Measurements from ENCODE around the gene ESYT2. TPM values are rescaled to one million over a fixed set of nuclear protein-coding genes. Genes with fewer than 3 reads are reported as not detected.

The ESYT2 gene
- total RNA-seq, 1 experiment from 2014 or later, result 39.0 TPM

DNA sequence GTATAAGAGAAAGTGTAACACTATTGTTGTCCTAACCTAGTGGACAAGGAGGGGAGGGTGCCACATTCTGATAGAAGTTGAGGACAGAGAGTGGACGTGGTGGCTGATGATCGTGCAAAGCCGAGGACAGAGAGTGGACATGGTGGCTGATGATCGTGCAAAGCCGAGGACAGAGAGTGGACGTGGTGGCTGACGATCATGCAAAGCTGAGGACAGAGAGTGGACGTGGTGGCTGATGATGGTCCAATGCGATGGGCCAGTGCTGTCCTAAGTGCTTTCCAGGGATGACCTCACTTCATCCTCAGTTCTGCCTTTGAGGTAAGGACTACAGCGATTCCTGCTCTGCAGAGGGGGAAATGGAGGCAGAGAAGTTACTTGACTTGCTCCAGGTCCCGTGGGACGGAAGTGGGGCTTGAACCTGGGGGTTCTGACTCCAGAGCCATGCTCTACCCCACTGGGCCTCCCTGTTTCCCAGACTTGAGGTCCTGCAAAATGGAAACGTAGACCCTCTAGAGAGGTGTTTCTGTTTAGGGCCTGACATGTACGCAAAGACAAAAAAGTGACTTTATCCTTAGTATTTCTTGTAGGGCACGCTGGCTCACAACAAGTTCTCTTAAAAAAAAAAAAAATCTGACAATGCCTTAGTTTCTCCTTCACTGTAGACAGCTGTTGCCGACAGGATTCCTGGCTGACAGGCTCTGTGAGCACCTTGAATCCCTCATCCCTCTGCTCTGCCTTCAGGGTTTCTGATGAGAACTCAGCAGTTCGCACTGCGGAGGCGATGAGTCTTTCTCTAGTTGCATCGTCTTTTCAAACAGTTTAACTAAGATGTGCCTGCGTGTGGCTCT lies 104.4 kb downstream of the ESYT2 start:
- Histone ChIP-seq H3K9me3 (ENCODE audit: control insufficient read depth, low read depth, low read length) (no peaks in the 10 kb centered on the region), H3K4ac (ENCODE audit: low read depth, low read length) (no peak overlapping the region), H2AK5ac (ENCODE audit: insufficient read length, low read length) (no peak overlapping the region), H2BK20ac (ENCODE audit: low read depth, low read length, poor library complexity, severe bottlenecking) (no peak overlapping the region), H2AFZ (ENCODE audit: low read length) (no peak overlapping the region), H3K14ac (ENCODE audit: insufficient read depth, low read length) (no peak overlapping the region), H3K56ac (ENCODE audit: insufficient read length, low read depth, low read length) (no peak overlapping the region), H4K91ac (ENCODE audit: insufficient read length, low read depth, low read length) (no peak overlapping the region), H3K4me2 (ENCODE audit: insufficient read depth, insufficient read length, low read length) (no peak overlapping the region), H2BK12ac (ENCODE audit: insufficient read length, low read depth, low read length) (no peak overlapping the region), H4K5ac (ENCODE audit: insufficient read length, low read depth, low read length) (no peak overlapping the region), H2BK15ac (ENCODE audit: low read depth, low read length) (no peak overlapping the region), H3K79me2 (ENCODE audit: insufficient read depth, low read length) (no peaks in the 10 kb centered on the region), H3K4me1 (ENCODE audit: insufficient read depth, low read length) (no peaks in the 10 kb centered on the region; the same call in 1 of the 2 replicates), H4K20me1 (ENCODE audit: control insufficient read depth, insufficient read depth, insufficient read length) (no peaks in the 10 kb centered on the region), H3T11ph (ENCODE audit: low read length) (no peak overlapping the region), H2BK120ac (ENCODE audit: low read depth, low read length, poor library complexity, severe bottlenecking) (no peak overlapping the region), H3K27ac (ENCODE audit: insufficient read length, low read depth, low read length) (no peak overlapping the region), H4K8ac (replicated peaks; ENCODE audit: insufficient read length, low read depth, low read length) (no peak overlapping the region), H3K23ac (ENCODE audit: insufficient read length, low read depth, low read length) (no peak overlapping the region), H3K27me3 (ENCODE audit: insufficient read depth, low read length) (no peaks in the 10 kb centered on the region), H3K79me1 (ENCODE audit: insufficient read depth, low read depth, low read length, poor library complexity, severe bottlenecking) (no peaks in the 10 kb centered on the region), H2BK5ac (ENCODE audit: insufficient read length, low read length) (no peak overlapping the region), H3K18ac (ENCODE audit: insufficient read length, low read depth, low read length) (no peak overlapping the region), H3K23me2 (ENCODE audit: insufficient read length, low read depth, low read length, poor library complexity, severe bottlenecking) (no peaks in the 10 kb centered on the region), H3K9ac (ENCODE audit: extremely low read depth, insufficient read length, low read length) (no peak overlapping the region)
- Mint-ChIP-seq H3K27ac (no peak overlapping the region; a peak in 1 of 7 replicates), H3K27me3 (ENCODE audit: low read depth) (no peaks in the 10 kb centered on the region; the same call in 1 of the 2 replicates), H3K9me3 (no peaks in the 10 kb centered on the region), H3K4me3 (no peak overlapping the region), H3K4me1 (peaks cover 5 to 13% of the 10 kb centered on the region in 2 experiments), H3K36me3 (ENCODE audit: insufficient read depth in 1 of 3, low read depth in 3 of 3) (peaks cover 2 to 3% (median 2%) of the 10 kb centered on the region in 3 experiments; a peak in 4 of 7 replicates)
- TF ChIP-seq, protein P1, sequence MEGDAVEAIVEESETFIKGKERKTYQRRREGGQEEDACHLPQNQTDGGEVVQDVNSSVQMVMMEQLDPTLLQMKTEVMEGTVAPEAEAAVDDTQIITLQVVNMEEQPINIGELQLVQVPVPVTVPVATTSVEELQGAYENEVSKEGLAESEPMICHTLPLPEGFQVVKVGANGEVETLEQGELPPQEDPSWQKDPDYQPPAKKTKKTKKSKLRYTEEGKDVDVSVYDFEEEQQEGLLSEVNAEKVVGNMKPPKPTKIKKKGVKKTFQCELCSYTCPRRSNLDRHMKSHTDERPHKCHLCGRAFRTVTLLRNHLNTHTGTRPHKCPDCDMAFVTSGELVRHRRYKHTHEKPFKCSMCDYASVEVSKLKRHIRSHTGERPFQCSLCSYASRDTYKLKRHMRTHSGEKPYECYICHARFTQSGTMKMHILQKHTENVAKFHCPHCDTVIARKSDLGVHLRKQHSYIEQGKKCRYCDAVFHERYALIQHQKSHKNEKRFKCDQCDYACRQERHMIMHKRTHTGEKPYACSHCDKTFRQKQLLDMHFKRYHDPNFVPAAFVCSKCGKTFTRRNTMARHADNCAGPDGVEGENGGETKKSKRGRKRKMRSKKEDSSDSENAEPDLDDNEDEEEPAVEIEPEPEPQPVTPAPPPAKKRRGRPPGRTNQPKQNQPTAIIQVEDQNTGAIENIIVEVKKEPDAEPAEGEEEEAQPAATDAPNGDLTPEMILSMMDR (conservative IDR thresholded peaks at IDR 0.05), result no peak
- no peak for DNase-seq
- no CpG with 5 or more reads among the region's 21 CpGs for WGBS (ENCODE audit: extremely low coverage, insufficient read length, low lambda C conversion rate)
